ENCODE data around the gene CD200R1L.
A peak's percentile ranks its signal among the peaks of the same experiment; 100 is the strongest.

The CD200R1L gene

DNA sequence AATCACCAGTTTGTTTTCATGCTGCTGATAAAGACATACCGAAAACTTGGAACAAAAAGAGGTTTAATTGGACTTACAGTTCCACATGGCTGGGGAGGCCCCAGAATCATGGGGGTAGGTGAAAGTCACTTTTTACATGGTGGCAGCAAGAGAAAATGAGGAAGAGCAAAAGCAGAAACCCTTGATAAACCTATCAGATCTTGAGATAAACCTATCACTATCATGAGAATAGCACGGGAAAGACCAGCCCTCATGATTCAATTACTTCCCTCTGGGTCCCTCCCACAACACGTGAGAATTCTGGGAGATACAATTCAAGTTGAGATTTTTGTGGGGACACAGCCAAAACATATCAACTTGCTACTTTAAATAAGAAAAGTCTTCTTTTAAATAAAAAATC, 28.9 kb downstream of the CD200R1L start:
- DNase-seq: no peak

DNA sequence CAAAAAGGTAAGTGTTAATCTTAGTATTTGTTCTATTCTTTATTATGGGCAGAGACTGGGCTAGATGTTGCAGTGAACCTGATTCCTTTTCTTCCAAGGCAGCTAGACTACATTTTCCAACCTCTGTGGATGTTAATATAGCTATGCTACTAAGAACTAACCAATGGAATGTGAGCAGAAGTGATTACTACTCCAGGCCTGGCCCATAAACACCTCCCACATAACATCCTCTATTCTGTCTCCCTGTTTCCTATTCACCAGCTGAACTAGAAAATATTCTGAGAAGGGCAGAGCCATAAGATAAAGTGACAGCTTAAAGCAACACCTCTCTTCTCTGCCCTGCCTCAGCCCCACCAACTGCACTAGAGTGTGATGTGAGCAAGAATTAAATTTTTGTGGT, 29.4 kb downstream of the CD200R1L start:
- DNase-seq: no peak

DNA sequence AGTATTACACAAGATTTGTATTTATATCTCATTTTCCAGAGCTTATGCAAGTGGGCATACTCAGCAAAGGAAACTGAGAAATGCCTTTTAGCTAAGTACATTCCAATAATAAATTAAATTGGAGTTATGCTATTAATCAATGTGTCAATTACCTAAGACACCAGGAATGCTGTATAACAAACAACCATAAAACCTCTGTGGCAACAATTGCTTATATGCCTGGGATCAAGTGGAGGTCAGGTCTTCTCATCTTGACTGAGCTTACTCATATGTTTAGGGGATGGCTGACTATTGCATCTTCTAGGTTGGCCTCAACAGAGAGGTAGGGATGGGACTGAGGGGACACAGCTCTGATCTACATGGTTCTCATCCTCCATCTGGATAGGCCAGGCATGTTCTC, 30.7 kb downstream of the CD200R1L start:
- DNase-seq: no peak

DNA sequence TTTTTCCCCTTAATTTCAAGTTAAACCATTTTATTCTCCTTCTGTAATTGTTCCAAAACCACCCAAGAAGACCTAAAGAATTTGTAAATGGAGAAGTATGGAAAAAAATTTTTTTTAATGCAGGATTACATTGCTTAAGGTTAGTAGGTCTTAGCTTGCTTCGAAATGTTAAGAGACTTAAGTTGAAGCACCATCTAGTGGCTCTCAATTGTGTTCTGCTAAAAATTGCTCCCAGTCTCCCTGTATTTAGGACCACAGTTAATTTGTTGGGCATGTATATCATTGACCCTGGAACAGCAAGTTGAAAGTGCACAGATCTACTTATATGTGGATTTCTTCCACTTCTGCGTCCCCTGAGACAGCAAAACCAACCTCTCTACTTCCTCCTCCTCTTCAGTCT, 32.4 kb downstream of the CD200R1L start:
- no peak for DNase-seq

DNA sequence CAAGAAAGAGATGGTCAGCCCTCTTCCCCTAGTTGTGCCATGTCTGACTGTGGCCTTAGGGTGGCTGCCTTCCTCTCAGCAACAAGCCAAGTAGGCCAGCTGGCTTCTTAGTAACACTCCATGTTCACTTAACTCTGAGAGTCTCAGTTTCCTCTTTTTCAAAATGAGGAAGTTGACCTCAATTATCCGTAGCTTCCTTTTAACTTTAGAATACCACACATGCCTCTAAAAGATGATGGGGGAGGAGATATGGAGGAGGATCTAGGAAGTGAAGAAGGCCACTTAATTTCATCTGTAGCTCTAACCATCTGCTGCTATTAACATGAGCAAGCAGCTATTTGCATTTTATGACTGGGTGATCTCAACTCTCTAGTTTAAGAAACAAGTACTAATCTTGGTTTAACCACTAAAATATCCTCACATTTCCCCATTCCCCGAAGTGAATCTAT, 32.9 kb downstream of the CD200R1L start:
- no peak for DNase-seq

DNA sequence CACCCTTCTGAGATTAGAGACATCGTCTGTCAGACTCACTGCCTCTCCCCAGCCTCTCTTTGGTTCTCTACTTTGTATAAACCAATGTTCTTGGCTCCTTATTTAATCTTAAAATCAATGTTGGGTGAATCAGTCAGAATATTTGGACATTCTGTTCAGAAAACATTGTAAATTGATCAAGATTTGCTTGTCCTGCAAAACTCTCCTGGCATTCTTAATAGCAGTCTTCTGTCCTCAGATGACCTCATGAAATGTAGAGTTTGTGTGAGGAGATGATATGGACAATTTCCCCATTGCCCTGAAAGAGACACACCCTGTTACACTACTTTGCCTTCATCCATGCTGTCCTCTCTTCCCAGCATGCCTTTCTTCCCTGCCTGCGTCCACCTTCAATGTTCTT, 33.6 kb downstream of the CD200R1L start:
- DNase-seq: no peak

DNA sequence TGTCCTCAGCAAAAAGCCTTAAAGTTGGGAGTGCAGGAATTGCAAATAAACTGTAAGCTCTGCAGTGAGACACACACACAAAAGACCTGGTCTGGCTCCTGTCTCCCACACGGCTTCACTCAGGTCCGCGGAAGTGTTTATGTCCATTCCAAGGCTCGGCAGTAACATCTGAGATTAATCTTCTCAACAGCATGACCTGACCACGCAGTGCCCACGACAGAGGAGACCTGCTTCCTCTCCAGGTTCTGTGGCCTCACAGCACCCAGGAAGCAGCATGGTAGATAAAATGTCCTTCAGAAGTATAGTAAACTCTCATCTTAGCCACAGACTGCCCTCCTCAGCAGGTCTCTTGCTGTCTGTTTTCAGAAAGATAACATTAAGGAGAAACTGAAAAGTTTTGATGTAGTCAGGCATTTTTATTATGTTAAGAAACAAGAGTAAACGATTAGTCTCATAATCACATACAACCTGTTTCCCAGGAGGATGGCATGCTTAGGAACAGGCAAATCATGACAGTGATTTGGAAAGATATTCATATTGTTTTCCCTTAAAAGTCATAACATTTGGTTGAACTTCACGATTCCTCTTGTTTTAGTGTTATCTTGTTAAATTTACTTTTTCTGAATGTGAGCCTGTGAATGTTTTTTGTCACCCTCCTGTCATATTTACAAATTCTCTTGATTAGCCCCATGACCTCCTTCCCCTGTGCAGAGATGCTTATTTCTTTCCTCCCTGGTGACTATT, 34.6 kb downstream of the CD200R1L start:
- DNase-seq: no peak

DNA sequence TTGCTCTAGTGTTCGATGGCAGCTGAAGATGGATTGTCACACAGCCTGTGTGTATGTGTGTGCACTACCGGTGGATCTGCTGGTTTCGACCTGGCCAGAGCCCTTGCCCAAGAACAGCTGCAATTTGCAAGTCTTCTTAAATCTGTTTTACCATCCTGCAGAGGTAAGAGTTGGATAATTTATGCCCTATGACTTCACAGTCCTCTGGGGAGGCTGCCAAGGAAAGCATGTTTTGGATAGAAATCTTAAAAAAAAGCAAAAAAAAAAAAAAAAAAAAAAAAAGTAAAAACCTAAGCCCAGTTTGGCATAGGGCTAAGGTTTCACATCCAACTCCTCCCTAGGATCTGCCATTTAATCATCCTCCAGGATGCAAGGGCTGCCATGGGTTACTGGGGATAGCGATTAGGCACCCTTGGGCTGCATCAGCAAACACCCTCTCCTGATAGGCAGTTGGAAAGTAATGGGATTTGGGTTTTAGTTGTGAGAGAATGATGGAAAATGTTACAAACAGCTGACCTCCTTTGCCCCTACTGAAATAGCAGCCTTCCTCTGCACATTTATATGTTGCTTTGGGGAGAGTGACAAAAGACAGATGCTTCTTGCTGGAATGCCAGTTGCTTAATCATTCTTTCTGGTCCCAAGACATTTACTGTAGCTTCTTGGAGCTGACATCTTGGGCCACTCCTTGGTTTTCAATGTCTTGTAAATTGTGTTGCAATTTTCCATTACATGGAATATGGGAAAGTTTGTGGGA, 35.4 kb downstream of the CD200R1L start:
- DNase-seq: peak; percentile 19

DNA sequence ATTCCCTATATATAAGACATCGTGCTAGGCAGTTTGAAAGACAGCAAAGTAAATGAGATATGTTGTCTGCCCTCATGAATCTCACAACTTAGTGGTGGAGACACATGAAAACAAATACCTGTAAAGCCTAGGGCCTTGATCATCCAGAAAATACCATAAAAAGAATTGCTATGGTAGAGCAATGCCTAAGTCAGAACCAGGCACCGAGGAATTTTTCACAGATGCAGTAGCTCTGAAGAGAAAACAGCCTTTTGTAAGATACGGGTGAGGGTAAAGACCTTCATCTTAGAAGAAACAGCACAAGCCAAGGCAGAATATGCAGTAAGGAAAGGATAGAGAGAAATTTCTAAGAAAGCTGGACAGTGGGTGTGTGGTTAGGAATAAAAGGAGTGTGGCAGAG, 36.1 kb downstream of the CD200R1L start:
- DNase-seq: no peak

DNA sequence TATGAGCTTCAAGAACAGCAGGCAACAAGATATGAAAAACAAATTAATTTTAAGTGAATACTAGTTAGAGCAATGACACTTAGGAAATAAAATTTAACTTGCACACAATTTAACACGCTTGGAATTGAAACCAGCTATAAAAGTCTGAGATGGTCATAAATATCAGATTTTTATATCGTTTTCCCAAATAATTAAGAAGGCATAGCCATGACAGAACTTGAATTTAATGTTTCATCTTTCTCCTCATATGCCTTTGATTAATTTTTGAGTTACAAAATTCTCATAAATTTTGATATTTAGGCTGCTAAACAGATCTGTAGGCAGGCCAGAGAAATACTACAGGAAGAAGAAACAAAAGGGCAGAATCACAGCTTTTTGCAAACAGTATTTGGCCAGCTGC, 38.5 kb downstream of the CD200R1L start:
- DNase-seq: no peak

DNA sequence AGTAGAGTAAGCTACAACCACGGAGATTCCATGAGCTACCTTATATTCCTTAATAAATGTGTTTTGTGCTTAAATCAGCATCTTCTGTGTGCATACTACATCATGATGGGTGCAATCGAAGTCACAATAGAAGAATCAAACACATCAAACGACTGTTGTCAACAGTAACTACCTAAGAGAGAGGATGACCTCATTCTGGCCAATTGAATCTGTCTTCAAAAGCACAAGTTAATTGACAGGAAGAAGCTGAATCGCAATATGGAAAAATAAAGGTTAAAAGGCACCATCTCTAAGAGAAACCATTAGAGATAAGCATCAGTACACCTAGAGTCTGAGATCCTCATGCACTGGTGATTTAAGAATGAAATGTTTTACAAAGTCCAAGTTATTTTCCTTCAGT, 39.0 kb downstream of the CD200R1L start:
- DNase-seq: no peak

DNA sequence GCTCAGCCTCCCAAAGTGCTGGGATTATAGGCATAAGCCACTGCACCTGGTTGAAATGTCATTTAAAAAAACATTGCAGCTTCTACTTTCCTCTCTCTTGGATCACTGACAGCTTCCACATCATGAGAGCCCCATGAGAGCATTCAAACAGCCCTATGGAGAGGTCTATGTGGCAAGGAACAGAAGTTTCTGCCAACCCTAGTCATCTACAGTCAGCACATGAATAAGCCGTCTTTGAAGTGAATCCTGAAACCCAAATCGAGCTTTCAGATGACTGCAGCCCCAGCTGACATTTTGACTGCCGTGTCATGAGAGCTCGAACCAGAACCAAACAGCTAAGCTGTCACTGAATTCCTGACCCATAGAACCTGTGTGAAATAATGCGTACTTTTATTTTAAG, 39.8 kb downstream of the CD200R1L start:
- DNase-seq: no peak

DNA sequence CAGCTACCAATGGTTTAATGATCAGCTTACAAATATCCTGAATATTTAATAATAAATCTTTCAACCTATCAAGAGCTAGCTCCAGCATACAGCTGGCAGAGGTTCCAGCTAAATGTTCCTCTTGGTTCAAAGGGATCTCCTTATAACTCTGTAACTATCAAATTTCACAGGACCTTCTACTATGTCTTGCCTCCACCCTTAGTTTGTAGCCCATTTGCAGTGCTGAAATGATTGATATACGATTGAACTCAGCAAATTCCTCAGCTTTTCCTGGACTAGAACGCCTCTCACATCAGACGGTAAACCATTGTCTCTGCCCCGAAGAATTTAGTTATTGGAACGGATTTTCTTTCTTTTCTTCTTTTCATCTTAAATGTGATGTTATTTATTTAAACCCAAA, 41.5 kb downstream of the CD200R1L start:
- DNase-seq: no peak

DNA sequence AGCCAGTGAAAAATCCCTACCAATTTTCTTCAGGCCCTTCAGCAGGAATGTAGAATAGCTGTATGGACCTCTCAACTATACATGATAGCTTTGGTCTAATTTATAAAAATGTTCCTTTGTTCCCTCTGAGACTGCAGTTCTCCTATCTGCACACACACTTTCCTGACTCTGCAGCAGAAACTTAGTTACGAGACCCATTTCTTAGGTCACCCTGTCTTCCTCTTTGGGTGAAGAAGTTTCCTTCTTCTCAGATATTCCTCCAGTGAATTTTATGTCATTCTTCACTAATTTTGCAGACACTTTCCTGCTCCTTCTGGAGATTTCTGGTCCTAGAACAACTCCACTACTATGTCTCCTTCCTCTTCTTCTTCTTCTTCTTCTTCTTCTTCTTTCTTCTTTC, 42.6 kb downstream of the CD200R1L start:
- DNase-seq: no peak

DNA sequence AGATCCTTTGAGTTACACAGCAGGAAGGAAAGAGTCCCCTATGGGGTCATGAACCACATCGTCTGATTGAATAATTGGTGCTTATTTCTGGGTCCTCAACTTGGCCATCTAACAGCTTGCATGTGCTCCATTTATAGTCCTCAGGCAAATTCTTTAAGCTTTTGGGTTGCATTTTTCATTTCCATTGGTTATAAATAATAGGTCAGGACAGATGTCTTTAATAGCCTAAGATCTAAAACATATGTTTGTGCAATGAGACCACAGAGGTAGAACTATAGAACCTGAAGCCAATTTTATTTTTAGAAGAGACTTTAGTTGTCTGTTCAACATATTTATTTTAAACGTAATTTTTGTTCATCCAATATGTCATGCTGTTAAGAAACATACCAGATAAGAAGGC, 43.2 kb downstream of the CD200R1L start:
- DNase-seq: no peak

DNA sequence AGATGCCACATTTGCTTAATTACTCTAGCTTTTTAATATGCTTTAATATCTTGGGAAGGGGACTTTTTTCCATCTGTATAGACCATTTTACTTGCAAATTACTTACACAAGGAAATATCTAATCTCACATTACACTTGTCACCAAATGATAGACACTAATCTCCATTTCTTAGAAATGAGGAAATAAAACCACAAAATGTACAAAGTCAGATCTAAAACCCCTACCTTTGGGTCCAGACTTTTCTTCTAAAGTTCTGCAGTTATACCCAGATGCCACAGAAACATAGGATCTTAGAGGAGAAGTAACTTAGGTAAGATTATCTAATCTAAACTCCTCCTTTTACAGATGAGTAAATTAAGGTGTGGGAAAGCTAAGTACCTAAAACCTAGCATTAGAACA, 44.3 kb downstream of the CD200R1L start:
- DNase-seq: no peak

DNA sequence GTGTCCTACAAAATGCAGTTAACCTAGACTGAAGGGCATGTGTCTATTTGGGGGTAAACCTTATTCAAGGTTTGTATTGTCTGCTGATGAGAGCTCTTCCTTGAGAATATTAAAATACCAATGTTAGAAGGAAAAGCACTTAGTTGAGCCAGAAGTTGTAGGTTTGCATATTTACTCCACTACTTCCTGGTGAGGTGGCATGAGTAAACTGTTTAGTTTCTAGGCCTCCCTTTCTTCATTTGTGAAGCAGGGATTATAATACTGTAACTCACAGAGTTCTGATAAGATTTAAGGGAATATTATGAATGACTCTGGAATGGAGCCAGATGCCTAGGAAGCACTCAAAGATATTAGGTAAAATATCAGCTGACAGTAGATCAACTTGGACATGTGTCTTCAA, 46.7 kb downstream of the CD200R1L start:
- no peak for DNase-seq

DNA sequence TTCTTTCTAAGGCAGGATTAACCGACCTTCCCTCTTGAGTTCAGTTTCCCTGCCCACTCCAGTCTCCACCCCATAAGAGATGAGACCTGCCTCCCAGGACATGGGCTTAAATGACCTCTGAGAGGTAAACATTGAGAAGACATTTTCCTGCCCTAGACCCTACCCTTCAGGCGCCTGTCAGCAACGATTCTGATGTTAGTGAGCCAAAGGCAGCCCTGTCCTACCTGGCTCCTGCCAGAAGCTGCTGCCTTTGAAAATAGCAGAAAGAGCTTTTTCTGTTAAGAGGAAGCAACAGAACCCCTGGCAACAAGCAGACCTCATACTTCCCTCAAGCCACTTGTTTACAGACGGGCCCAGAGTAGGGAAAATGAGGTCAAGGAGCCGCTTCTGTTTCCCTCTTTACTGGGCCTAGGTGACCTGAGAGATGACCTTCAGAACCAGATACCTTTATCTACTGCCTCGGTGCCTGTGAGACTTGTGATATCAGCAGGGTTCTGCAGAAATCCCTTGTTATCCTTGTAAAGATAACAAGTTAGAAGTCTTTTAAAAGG, 52.0 kb downstream of the CD200R1L start:
- no peak for DNase-seq

DNA sequence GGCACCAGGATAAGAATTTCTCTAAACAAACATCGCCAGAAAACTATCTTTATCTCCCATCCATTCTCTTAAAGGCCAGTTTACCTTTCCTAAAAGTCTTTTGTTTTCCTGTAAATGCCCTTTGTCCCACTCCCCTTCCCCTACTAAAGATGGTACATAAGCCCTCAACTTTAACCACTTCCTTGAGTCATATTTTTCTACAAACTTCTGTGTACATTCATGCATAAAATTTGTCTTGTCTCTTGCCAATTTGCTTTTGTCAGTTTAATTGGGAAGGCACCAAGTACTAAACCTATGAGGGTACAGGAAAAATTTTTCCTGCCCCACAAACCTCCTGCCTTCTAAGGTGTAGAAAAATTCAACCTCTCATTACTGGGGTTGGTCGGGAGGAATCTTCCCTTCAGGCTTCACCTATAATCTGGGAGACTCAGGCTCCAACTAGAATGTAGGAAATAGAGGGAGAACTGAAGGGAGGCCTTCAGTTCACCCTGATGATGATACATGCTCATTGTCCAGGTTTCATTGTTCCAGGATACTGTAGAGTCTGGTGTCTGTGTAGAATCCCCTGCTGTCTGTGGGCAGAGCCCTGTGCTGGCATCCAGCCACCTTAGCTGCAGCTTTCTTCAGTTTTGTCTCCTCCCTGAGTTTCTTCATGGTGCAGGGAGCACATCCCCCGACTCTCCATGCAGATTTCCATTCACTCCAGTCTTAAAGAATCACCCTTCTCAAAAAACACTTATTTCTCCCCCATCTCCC, 53.2 kb downstream of the CD200R1L start:
- no peak for DNase-seq

DNA sequence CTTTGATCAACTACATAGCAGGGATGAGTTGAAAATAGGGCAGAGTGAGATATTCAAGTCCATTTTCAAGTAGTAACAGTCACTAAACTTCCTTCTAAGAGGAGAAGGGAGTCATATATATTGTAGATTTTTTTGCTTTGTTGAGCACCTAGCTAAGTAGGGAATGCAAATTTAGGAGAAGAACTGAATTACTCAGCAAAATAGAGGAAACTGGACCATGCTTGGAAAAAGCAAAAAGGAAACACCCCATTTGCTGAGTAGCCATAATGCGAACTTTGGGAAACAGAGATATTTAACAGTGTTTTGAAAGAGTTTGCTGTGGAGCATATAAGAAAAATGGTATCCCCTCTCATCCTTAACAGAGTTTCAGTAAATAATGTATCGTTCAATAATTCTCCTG, 54.9 kb downstream of the CD200R1L start:
- DNase-seq: no peak

DNA sequence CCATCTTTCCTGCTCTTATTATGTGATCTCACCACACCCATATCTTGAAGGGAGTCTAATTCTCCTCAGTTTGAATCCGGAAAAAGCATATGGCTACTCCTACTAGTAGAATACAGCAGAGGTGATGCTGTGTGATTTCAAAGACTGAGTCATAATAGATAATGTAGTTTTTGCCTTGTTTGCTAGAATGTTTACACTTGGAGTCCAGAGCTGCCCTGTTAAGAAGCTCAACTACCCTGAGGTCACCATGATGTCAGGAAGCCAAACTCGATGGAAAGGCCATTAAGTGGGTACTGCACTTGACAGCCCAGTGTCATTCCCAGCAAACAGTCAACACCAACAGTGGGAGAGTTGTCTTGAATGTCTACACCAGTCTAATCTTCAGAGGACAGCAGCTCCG, 56.9 kb downstream of the CD200R1L start:
- no peak for DNase-seq

DNA sequence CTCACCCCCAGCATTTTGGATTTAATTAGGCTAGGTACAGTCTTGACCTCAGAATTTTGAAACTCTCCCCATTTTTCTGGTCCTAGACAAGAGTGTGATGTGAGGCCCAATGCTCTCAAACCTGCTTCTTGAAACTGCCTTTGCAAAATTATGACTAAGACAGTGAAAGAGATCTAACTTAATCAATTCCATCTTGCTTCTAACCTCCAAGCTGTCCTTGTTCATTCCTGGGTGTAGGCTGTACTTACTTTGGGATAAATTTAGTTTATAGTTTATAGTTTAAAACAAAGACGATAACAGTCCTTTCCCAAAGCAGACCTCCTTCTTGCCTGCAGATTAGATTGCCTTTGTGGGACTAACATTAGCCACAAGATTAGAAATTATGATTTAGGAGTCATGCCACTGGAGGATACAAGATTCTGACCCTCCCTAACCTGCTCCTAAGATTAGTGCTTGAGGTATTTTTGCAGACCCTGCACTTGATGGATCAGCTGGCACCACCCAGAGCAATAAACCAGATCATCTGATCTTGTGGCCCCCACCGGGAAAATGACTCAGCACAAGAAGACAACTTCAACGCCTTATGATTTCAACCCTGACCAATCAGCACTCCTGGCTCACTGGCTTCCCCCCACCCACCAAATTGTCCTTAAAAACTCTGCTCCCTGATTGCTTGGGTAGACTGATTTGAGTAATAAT, 59.6 kb downstream of the CD200R1L start:
- no peak for DNase-seq

All from GOT3 (cell line).